Psoas muscle (tissue), 8 donors: Measurements from ENCODE around the gene ARFGEF3. TPM values are rescaled to one million over a fixed set of nuclear protein-coding genes. Genes with fewer than 3 reads are reported as not detected.
"Not testable (repeated sequence)": the region's sequence is repeated elsewhere in the genome, so short reads cannot be mapped to it uniquely, and the experiment has no call there.

Experiments used
- ATAC-seq, 4 donors: fragments of 200-7000 bp; cut with Tn5 transposase; one replicate each; pipeline ENCODE4 v1.9.1; 2020; ENCODE audit warnings: moderate library complexity in 3 of 4, mild to moderate bottlenecking in 2 of 4
- DNase-seq, 2 donors: peaks; one replicate each; pipeline ENCODE4 v3.0.0-alpha.2; 2020
- H3K27ac ChIP-seq: fragments of 200-600 bp; one replicate; pipeline ENCODE4 v1.8.0; 2022
- H3K27me3 ChIP-seq, 3 donors: fragments of 200-600 bp in 1 of 3; one replicate each; pipeline versions ENCODE4 v1.6.1 to v1.8.0; 2013 to 2022; ENCODE audit warnings: low read length in 2 of 3, mild to moderate bottlenecking in 2 of 3, moderate library complexity in 1 of 3; ENCODE audit not compliant: insufficient read depth in 3 of 3
- H3K36me3 ChIP-seq, 2 donors: fragments of 200-600 bp in 1 of 2; one replicate each; pipeline versions ENCODE4 v1.6.1 to v1.8.0; 2013 to 2022; ENCODE audit warnings: low read depth in 1 of 2, mild to moderate bottlenecking in 1 of 2, moderate library complexity in 1 of 2; ENCODE audit not compliant: insufficient read depth in 1 of 2
- H3K4me1 ChIP-seq: fragments of 200-600 bp; one replicate; pipeline ENCODE4 v1.8.0; 2022
- H3K4me3 ChIP-seq: fragments of 200-600 bp; one replicate; pipeline ENCODE4 v1.8.0; 2022; ENCODE audit warnings: mild to moderate bottlenecking
- H3K9me3 ChIP-seq: fragments of 200-600 bp; one replicate; pipeline ENCODE4 v1.8.0; 2022
- WGBS, 3 donors: extraction: QIAGEN DNeasy Blood & Tissue Kit; methylation state at CpG; one replicate each; pipeline versions ENCODE4 v1.1.6 to v1.1.7; 2013; 5-methylcytosine and 5-hydroxymethylcytosine counted together
- intact Hi-C, 2 donors: fragments of 100-400 bp; cut with DNase I; formaldehyde crosslinking; loops; one replicate each; pipeline versions ENCODE4 v1.11.0 to v1.14.2; 2022
- polyA plus RNA-seq, 3 donors: library from polyadenylated mRNA; stranded (reverse); fragments of 200-250 nt; gene quantifications; one replicate each; pipeline ENCODE4 v1.2.3, GENCODE V29; 2013
- total RNA-seq, 4 donors: library from RNA; stranded (reverse); fragmentation: NEBNext Ultra II Directional in 2 of 4; extraction: Animal tissue kit (Norgen Biotek cat#: 25700) in 2 of 4; gene quantifications; one replicate each; pipeline versions ENCODE4 v1.2.1 to v1.2.4, GENCODE V29; 2021 to 2023
- TF ChIP-seq, protein P1 (sequence below): fragments of 200-600 bp; IDR thresholded peaks from one replicate; pipeline ENCODE4 v1.8.0; 2022; ENCODE audit warnings: antibody characterized with exemption
- donor health status: healthy with polysubstance abuse.
- donor health status: DM: no; HTN: no; CAD: no; lungs with moderate emphysema.
- donor health status: Bipolar disorder and iron deficiency.
- donor health status: healthy.
- donor health status: DM: yes; HTN: yes; CAD: no.
- donor health status: DM: no; HTN: no; CAD: no.
- donor health status: DM: no; HTN: no; CAD: no.
- donor health status: DM: yes; HTN: yes; CAD: no.

Gene ARFGEF3
- total and polyA plus RNA-seq, 7 donors = 0.20 to 18.4 (median 0.38) TPM

- H3K4me1 ChIP-seq = no peaks in the 10 kb centered on the region
- ATAC-seq (peak in 2 of 4 donors; percentile 52 to 69), DNase-seq (no peak)
- no peaks in the 10 kb centered on the region for H3K36me3 ChIP-seq
- H3K27ac ChIP-seq = no peak overlapping the region
- H3K4me3 ChIP-seq = no peak overlapping the region
- 76 to 83% (median 78%) methylated on average over 11 of the region's 11 CpGs for WGBS, 3 donors
- TF ChIP-seq, protein P1, sequence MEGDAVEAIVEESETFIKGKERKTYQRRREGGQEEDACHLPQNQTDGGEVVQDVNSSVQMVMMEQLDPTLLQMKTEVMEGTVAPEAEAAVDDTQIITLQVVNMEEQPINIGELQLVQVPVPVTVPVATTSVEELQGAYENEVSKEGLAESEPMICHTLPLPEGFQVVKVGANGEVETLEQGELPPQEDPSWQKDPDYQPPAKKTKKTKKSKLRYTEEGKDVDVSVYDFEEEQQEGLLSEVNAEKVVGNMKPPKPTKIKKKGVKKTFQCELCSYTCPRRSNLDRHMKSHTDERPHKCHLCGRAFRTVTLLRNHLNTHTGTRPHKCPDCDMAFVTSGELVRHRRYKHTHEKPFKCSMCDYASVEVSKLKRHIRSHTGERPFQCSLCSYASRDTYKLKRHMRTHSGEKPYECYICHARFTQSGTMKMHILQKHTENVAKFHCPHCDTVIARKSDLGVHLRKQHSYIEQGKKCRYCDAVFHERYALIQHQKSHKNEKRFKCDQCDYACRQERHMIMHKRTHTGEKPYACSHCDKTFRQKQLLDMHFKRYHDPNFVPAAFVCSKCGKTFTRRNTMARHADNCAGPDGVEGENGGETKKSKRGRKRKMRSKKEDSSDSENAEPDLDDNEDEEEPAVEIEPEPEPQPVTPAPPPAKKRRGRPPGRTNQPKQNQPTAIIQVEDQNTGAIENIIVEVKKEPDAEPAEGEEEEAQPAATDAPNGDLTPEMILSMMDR = peak; percentile 21
- intact Hi-C loops = no loop called here
- no peaks in the 10 kb centered on the region for H3K9me3 ChIP-seq
- no peaks in the 10 kb centered on the region for H3K27me3 ChIP-seq
Observed at GRCh38 chr6:138287144-138287955, 125.6 kb downstream of the ARFGEF3 start.

GRCh38 chr6:138288428-138289085, 126.8 kb downstream of the ARFGEF3 start:
- H3K27me3 ChIP-seq, H3K9me3 ChIP-seq, H3K4me3 ChIP-seq, DNase-seq, H3K4me1 ChIP-seq, H3K36me3 ChIP-seq, H3K27ac ChIP-seq, intact Hi-C loops: not testable (repeated sequence)
- ATAC-seq = peak in 1 of 4 donors; percentile 63
- 83 to 90% (median 90%) methylated on average over 6 of the region's 6 CpGs for WGBS, 3 donors

GRCh38 chr6:138289739-138290138, 128.0 kb downstream of the ARFGEF3 start:
- DNase-seq (no peak), ATAC-seq (no peak)
- H3K27ac ChIP-seq = no peak overlapping the region
- intact Hi-C loops = no loop called here
- H3K27me3 ChIP-seq = no peaks in the 10 kb centered on the region
- WGBS, 3 donors = 57 to 74% (median 64%) methylated on average over 6 of the region's 6 CpGs
- no peaks in the 10 kb centered on the region for H3K36me3 ChIP-seq
- H3K4me1 ChIP-seq = no peaks in the 10 kb centered on the region
- no peaks in the 10 kb centered on the region for H3K9me3 ChIP-seq
- no peak overlapping the region for H3K4me3 ChIP-seq
- TF ChIP-seq, protein P1 = no peak

GRCh38 chr6:138290423-138290962, 128.8 kb downstream of the ARFGEF3 start:
- Histone ChIP-seq H3K36me3 (no peaks in the 10 kb centered on the region), H3K9me3 (no peaks in the 10 kb centered on the region), H3K27ac (no peak overlapping the region), H3K4me3 (no peak overlapping the region), H3K27me3 (no peaks in the 10 kb centered on the region), H3K4me1 (no peaks in the 10 kb centered on the region)
- intact Hi-C loops = no loop called here
- TF ChIP-seq, protein P1 = no peak
- ATAC-seq (peak in 1 of 4 donors; percentile 33), DNase-seq (no peak)
- 69 to 79% (median 75%) methylated on average over 5 of the region's 5 CpGs for WGBS, 3 donors
